ENCODE measurements around the gene TNS3.

DNA sequence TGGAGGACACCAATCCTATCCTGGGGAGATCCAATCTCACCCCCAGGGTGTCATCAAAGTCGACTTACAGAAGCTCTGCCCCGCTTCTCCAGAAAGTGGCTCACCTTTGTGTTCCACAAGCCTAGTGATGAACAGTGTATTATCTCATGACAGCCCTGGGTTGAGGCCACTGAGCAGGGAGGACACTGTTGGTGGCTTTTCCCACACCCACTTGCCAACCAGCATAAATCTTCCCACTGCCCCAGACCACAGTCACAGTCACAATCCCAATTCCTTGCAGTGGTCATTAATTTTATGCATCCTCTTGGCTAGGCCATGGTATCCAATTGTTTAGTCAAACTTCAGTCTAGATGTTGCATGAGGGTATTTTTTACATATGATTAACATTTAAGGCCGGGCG, 18.4 kb downstream of the TNS3 start:
- TF ChIP-seq TBL1XR1 (IDR thresholded peaks at IDR 0.05; ENCODE audit: borderline replicate concordance, low read length, partially characterized antibody) (no peak), SIX1 (CRISPR knock-in tag; IDR thresholded peaks at IDR 0.05; ENCODE audit: borderline replicate concordance) (no peak), HNRNPL (IDR thresholded peaks at IDR 0.05; ENCODE audit: low read depth, low read length) (no peak), ZMYM3 (CRISPR knock-in tag; IDR thresholded peaks at IDR 0.05) (no peak), JUN (CRISPR knock-in tag; IDR thresholded peaks at IDR 0.05) (no peak), RBM39 (IDR thresholded peaks at IDR 0.05; ENCODE audit: low read depth, low read length, poor library complexity, severe bottlenecking) (no peak), TEAD3 (CRISPR knock-in tag; optimal IDR thresholded peaks at IDR 0.05; ENCODE audit: borderline replicate concordance) (no peak)

Data from HepG2 (cell line).